ENCODE results near the gene CEP57.

The CEP57 gene

GRCh38 chr11:95827696-95828095, 37.4 kb downstream of the CEP57 start:
- H3K36me3 ChIP-seq (ENCODE audit: control insufficient read depth, insufficient read depth, low read length): peaks cover 10% of the 10 kb centered on the region
- H3K4me1 ChIP-seq (ENCODE audit: control insufficient read depth, insufficient read depth, low read length): no peaks in the 10 kb centered on the region
- H3K9me3 ChIP-seq (ENCODE audit: control insufficient read depth, low read length): no peaks in the 10 kb centered on the region
- WGBS, 2 experiments: 94 to 96% methylated on average over 3 to 4 of the region's 4 CpGs
- no peaks in the 10 kb centered on the region for H3K27me3 ChIP-seq (ENCODE audit: control insufficient read depth, insufficient read depth, low read length, poor library complexity, severe bottlenecking)
- H3K27ac ChIP-seq (ENCODE audit: insufficient read depth, low read depth, low read length, poor library complexity, severe bottlenecking): no peak overlapping the region
- H3K4me3 ChIP-seq (ENCODE audit: insufficient read depth, low read depth, low read length): no peak overlapping the region

- no CpG with 5 or more reads among the region's 1 CpG for WGBS, 2 experiments
- Histone ChIP-seq H3K27ac (ENCODE audit: insufficient read depth, low read depth, low read length, poor library complexity, severe bottlenecking) (no peak overlapping the region), H3K9me3 (ENCODE audit: control insufficient read depth, low read length) (no peaks in the 10 kb centered on the region), H3K36me3 (ENCODE audit: control insufficient read depth, insufficient read depth, low read length) (peaks cover 21% of the 10 kb centered on the region), H3K4me3 (ENCODE audit: insufficient read depth, low read depth, low read length) (no peak overlapping the region), H3K27me3 (ENCODE audit: control insufficient read depth, insufficient read depth, low read length, poor library complexity, severe bottlenecking) (no peaks in the 10 kb centered on the region), H3K4me1 (ENCODE audit: control insufficient read depth, insufficient read depth, low read length) (no peaks in the 10 kb centered on the region)
These were observed 39.4 kb downstream of the CEP57 start for GRCh38 chr11:95829580-95830259.

- Histone ChIP-seq H3K27ac (ENCODE audit: insufficient read depth, low read depth, low read length, poor library complexity, severe bottlenecking) (no peak overlapping the region), H3K9me3 (ENCODE audit: control insufficient read depth, low read length) (no peaks in the 10 kb centered on the region), H3K4me1 (ENCODE audit: control insufficient read depth, insufficient read depth, low read length) (no peaks in the 10 kb centered on the region), H3K27me3 (ENCODE audit: control insufficient read depth, insufficient read depth, low read length, poor library complexity, severe bottlenecking) (no peaks in the 10 kb centered on the region), H3K36me3 (ENCODE audit: control insufficient read depth, insufficient read depth, low read length) (peaks cover 29% of the 10 kb centered on the region), H3K4me3 (ENCODE audit: insufficient read depth, low read depth, low read length) (no peak overlapping the region)
- 95 to 100% methylated on average over 2 of the region's 2 CpGs for WGBS, 2 experiments
These were observed 41.0 kb downstream of the CEP57 start for GRCh38 chr11:95831198-95831883.

GRCh38 chr11:95832763-95833162, 42.5 kb downstream of the CEP57 start:
- no peak overlapping the region for H3K27ac ChIP-seq (ENCODE audit: insufficient read depth, low read depth, low read length, poor library complexity, severe bottlenecking)

GRCh38 chr11:95833378-95833777, 43.1 kb downstream of the CEP57 start:
- H3K4me3 ChIP-seq (ENCODE audit: insufficient read depth, low read depth, low read length): no peak overlapping the region
- no peaks in the 10 kb centered on the region for H3K27me3 ChIP-seq (ENCODE audit: control insufficient read depth, insufficient read depth, low read length, poor library complexity, severe bottlenecking)
- H3K36me3 ChIP-seq (ENCODE audit: control insufficient read depth, insufficient read depth, low read length): peaks cover 32% of the 10 kb centered on the region
- no peaks in the 10 kb centered on the region for H3K4me1 ChIP-seq (ENCODE audit: control insufficient read depth, insufficient read depth, low read length)
- 100% methylated on average over 1 of the region's 1 CpG; no CpG with 5 or more reads in 1 of the 2 experiments for WGBS, 2 experiments
- H3K9me3 ChIP-seq (ENCODE audit: control insufficient read depth, low read length): no peaks in the 10 kb centered on the region
- no peak overlapping the region for H3K27ac ChIP-seq (ENCODE audit: insufficient read depth, low read depth, low read length, poor library complexity, severe bottlenecking)

More at GRCh38 chr11:95832763-95833162, 42.5 kb downstream of the CEP57 start:
- H3K36me3 ChIP-seq (ENCODE audit: control insufficient read depth, insufficient read depth, low read length): peaks cover 29% of the 10 kb centered on the region
- no peak overlapping the region for H3K4me3 ChIP-seq (ENCODE audit: insufficient read depth, low read depth, low read length)
- H3K4me1 ChIP-seq (ENCODE audit: control insufficient read depth, insufficient read depth, low read length): no peaks in the 10 kb centered on the region
- no peaks in the 10 kb centered on the region for H3K27me3 ChIP-seq (ENCODE audit: control insufficient read depth, insufficient read depth, low read length, poor library complexity, severe bottlenecking)
- 96 to 97% methylated on average over 3 of the region's 3 CpGs for WGBS, 2 experiments
- H3K9me3 ChIP-seq (ENCODE audit: control insufficient read depth, low read length): no peaks in the 10 kb centered on the region

- 86 to 97% methylated on average over 2 to 3 of the region's 3 CpGs for WGBS, 2 experiments
- peaks cover 25% of the 10 kb centered on the region for H3K36me3 ChIP-seq (ENCODE audit: control insufficient read depth, insufficient read depth, low read length)
- H3K4me1 ChIP-seq (ENCODE audit: control insufficient read depth, insufficient read depth, low read length): no peaks in the 10 kb centered on the region
- no peaks in the 10 kb centered on the region for H3K9me3 ChIP-seq (ENCODE audit: control insufficient read depth, low read length)
- no peak overlapping the region for H3K27ac ChIP-seq (ENCODE audit: insufficient read depth, low read depth, low read length, poor library complexity, severe bottlenecking)
- no peak overlapping the region for H3K4me3 ChIP-seq (ENCODE audit: insufficient read depth, low read depth, low read length)
- no peaks in the 10 kb centered on the region for H3K27me3 ChIP-seq (ENCODE audit: control insufficient read depth, insufficient read depth, low read length, poor library complexity, severe bottlenecking)
These were observed 45.1 kb downstream of the CEP57 start for GRCh38 chr11:95835351-95835750.

GRCh38 chr11:95835768-95836488, 45.6 kb downstream of the CEP57 start:
- WGBS, 2 experiments: 34 to 46% methylated on average over 3 of the region's 3 CpGs

GRCh38 chr11:95845167-95845566, 54.9 kb downstream of the CEP57 start:
- no peak overlapping the region for H3K4me3 ChIP-seq (ENCODE audit: insufficient read depth, low read depth, low read length)
- H3K4me1 ChIP-seq (ENCODE audit: control insufficient read depth, insufficient read depth, low read length): no peaks in the 10 kb centered on the region
- H3K36me3 ChIP-seq (ENCODE audit: control insufficient read depth, insufficient read depth, low read length): peaks cover 12% of the 10 kb centered on the region
- H3K9me3 ChIP-seq (ENCODE audit: control insufficient read depth, low read length): no peaks in the 10 kb centered on the region
- H3K27me3 ChIP-seq (ENCODE audit: control insufficient read depth, insufficient read depth, low read length, poor library complexity, severe bottlenecking): no peaks in the 10 kb centered on the region
- WGBS, 2 experiments: 100% methylated on average over 1 of the region's 1 CpG; no CpG with 5 or more reads in 1 of the 2 experiments
- no peak overlapping the region for H3K27ac ChIP-seq (ENCODE audit: insufficient read depth, low read depth, low read length, poor library complexity, severe bottlenecking)

More at GRCh38 chr11:95835768-95836488, 45.6 kb downstream of the CEP57 start:
- Histone ChIP-seq H3K27me3 (ENCODE audit: control insufficient read depth, insufficient read depth, low read length, poor library complexity, severe bottlenecking) (no peaks in the 10 kb centered on the region), H3K27ac (ENCODE audit: insufficient read depth, low read depth, low read length, poor library complexity, severe bottlenecking) (no peak overlapping the region), H3K9me3 (ENCODE audit: control insufficient read depth, low read length) (no peaks in the 10 kb centered on the region), H3K4me3 (ENCODE audit: insufficient read depth, low read depth, low read length) (no peak overlapping the region), H3K4me1 (ENCODE audit: control insufficient read depth, insufficient read depth, low read length) (no peaks in the 10 kb centered on the region), H3K36me3 (ENCODE audit: control insufficient read depth, insufficient read depth, low read length) (peaks cover 25% of the 10 kb centered on the region)

GRCh38 chr11:95849087-95849825, 59.0 kb downstream of the CEP57 start:
- WGBS, 2 experiments: 84 to 89% methylated on average over 6 of the region's 6 CpGs
- no peaks in the 10 kb centered on the region for H3K4me1 ChIP-seq (ENCODE audit: control insufficient read depth, insufficient read depth, low read length)
- H3K27ac ChIP-seq (ENCODE audit: insufficient read depth, low read depth, low read length, poor library complexity, severe bottlenecking): no peak overlapping the region
- H3K9me3 ChIP-seq (ENCODE audit: control insufficient read depth, low read length): no peaks in the 10 kb centered on the region
- no peak overlapping the region for H3K4me3 ChIP-seq (ENCODE audit: insufficient read depth, low read depth, low read length)
- no peaks in the 10 kb centered on the region for H3K27me3 ChIP-seq (ENCODE audit: control insufficient read depth, insufficient read depth, low read length, poor library complexity, severe bottlenecking)
- H3K36me3 ChIP-seq (ENCODE audit: control insufficient read depth, insufficient read depth, low read length): peaks cover 7% of the 10 kb centered on the region
